ENCODE results near the gene CEACAM1.
"Not testable (repeated sequence)": the region's sequence is repeated elsewhere in the genome, so short reads cannot be mapped to it uniquely, and the experiment has no call there.

The CEACAM1 gene

GRCh38 chr19:42461700-42462324 is 66.5 kb downstream of the CEACAM1 start:
- DNase-seq, result no peak
- in situ Hi-C loops (cut with MboI; ENCODE audit: low pct_unique_long_range_greater_than_20kb, low sequenced_read_pairs), result no loop called here

GRCh38 chr19:42461231-42461630 is 67.0 kb downstream of the CEACAM1 start:
- in situ Hi-C loops (cut with MboI; ENCODE audit: low pct_unique_long_range_greater_than_20kb, low sequenced_read_pairs); DNase-seq: not testable (repeated sequence)

- no peak for DNase-seq
- in situ Hi-C loops (cut with MboI; ENCODE audit: low pct_unique_long_range_greater_than_20kb, low sequenced_read_pairs), result no loop called here
Observed at GRCh38 chr19:42459926-42460325, 68.4 kb downstream of the CEACAM1 start.

All from KBM-7 (cell line).